ENCODE data around the gene LRRC66.

DNA sequence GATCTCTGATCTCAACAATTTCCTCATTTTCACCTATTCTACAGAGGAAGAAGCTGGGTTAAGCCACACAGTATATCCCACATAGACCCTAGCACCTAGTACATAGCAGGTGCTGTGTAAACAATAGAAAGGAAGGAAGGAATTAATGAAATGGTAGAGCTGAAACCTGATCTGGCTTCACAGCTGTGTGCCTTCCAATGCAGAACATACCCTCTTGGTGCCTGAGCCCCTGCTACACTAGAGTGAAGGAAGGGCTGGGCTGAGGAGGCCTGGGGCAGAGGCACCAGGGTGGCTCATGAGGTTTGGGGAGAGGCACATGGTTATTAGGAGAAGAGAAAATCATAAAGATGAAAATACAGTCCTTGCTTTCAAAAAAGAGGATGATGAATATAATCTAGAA lies 21.3 kb downstream of the LRRC66 start:
- TF ChIP-seq, protein P1, sequence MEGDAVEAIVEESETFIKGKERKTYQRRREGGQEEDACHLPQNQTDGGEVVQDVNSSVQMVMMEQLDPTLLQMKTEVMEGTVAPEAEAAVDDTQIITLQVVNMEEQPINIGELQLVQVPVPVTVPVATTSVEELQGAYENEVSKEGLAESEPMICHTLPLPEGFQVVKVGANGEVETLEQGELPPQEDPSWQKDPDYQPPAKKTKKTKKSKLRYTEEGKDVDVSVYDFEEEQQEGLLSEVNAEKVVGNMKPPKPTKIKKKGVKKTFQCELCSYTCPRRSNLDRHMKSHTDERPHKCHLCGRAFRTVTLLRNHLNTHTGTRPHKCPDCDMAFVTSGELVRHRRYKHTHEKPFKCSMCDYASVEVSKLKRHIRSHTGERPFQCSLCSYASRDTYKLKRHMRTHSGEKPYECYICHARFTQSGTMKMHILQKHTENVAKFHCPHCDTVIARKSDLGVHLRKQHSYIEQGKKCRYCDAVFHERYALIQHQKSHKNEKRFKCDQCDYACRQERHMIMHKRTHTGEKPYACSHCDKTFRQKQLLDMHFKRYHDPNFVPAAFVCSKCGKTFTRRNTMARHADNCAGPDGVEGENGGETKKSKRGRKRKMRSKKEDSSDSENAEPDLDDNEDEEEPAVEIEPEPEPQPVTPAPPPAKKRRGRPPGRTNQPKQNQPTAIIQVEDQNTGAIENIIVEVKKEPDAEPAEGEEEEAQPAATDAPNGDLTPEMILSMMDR (IDR thresholded peaks at IDR 0.05): no peak
- TF ChIP-seq POLR2A (IDR thresholded peaks at IDR 0.05): no peak
- no peak for TF ChIP-seq EP300 (IDR thresholded peaks at IDR 0.05)
- no peak for TF ChIP-seq POLR2AphosphoS5 (IDR thresholded peaks at IDR 0.05)
